Fibroblast of villous mesenchyme (primary cell): ENCODE measurements around the gene PACSIN2. TPM values are rescaled to one million over a fixed set of nuclear protein-coding genes. Genes with fewer than 3 reads are reported as not detected.

Source experiments
- DNase-seq: peaks from one replicate; pipeline ENCODE4 v3.0.0-alpha.2; 2010; ENCODE audit warnings: low read depth
- H3K4me3 ChIP-seq: 2 replicates; pipeline ENCODE4 v1.5.1; 2011; ENCODE audit warnings: low read depth, mild to moderate bottlenecking, low read length
- total RNA-seq: library from RNA; depleted of rRNA; stranded (reverse); fragments of >200 nt; gene quantifications from 2 replicates; pipeline ENCODE4 v1.2.3, GENCODE V29; 2012
- TF ChIP-seq, protein P1 (sequence below): IDR thresholded peaks from 2 replicates; pipeline ENCODE4 v1.5.1; 2012; ENCODE audit warnings: low read depth, mild to moderate bottlenecking, low read length; ENCODE audit not compliant: insufficient read depth

The PACSIN2 gene
- total RNA-seq, 1 donor = 53.1 TPM

DNA sequence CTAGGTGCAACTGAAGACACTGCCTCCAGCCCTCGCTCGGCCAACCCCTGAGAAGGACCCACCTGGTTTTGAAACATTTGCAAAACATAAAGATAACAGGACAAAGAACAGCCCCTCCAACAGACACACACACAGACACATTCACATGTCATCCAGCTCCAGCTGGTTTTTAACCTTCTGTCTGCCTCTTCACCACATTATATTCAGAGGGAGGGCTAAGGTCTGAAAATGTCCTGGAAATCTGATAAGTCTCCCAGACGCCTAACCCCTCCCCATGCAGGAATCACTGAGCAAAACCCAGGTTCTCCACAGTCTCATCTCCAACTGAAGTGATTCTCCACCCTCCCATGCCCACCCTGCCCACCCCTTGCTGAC lies 29.4 kb downstream of the PACSIN2 start:
- TF ChIP-seq, protein P1, sequence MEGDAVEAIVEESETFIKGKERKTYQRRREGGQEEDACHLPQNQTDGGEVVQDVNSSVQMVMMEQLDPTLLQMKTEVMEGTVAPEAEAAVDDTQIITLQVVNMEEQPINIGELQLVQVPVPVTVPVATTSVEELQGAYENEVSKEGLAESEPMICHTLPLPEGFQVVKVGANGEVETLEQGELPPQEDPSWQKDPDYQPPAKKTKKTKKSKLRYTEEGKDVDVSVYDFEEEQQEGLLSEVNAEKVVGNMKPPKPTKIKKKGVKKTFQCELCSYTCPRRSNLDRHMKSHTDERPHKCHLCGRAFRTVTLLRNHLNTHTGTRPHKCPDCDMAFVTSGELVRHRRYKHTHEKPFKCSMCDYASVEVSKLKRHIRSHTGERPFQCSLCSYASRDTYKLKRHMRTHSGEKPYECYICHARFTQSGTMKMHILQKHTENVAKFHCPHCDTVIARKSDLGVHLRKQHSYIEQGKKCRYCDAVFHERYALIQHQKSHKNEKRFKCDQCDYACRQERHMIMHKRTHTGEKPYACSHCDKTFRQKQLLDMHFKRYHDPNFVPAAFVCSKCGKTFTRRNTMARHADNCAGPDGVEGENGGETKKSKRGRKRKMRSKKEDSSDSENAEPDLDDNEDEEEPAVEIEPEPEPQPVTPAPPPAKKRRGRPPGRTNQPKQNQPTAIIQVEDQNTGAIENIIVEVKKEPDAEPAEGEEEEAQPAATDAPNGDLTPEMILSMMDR = no peak
- H3K4me3 ChIP-seq = no peak overlapping the region
- DNase-seq = peak; percentile 65

DNA sequence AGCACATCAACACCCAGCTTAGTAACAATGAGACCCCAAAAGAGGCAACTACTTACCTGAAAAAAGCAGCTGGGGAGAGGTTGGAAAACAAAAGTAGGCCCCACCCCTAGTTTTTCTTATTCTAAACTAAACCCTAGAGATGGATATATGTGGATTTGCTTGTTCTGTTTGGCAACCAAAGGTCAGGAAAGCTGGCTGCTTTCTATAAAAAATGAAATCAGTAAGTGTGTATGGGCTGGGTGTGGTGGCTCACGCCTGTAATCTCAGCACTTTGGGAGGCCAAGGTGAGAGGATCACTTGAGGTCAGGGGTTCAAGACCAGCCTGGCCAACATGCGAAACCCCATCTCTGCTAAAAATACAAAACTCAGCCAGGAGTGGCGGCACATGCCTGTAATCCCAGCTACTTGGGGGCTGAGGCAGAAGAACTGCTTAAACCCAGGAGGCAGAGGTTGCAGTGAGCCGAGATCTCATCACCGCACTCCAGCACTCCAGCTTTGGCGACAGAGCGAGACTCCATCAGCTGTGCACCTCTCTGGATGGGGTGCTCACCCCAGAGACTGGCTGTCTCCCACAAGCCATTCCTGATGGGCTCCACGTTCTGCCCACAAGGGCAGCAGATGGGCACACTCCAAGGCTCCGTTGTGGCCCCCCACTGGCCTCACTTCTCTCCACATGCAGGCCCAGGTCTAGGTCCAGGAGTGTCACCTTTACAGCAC lies 30.0 kb downstream of the PACSIN2 start:
- TF ChIP-seq, protein P1 = no peak
- DNase-seq = no peak
- no peak overlapping the region for H3K4me3 ChIP-seq

DNA sequence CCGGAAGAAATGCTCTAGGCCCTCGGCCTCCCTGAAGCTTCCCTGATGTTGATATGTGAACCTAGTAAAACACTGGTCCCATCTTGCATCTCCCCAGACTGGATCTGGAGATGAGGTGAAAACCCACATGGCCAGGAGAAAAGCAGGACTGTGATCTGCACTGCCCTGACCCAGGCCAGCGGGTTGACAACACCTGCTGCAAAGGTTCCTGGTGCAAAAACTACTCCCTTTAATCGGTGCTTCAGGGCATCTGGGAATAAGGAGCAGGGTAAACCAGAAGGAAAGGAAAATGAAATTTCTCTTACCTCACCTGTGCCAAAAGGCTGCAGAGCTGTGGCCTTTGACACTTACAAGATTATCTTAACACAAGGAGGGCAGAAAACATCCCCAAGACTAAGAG lies 30.6 kb downstream of the PACSIN2 start:
- no peak for DNase-seq
- no peak overlapping the region for H3K4me3 ChIP-seq
- TF ChIP-seq, protein P1 = no peak

DNA sequence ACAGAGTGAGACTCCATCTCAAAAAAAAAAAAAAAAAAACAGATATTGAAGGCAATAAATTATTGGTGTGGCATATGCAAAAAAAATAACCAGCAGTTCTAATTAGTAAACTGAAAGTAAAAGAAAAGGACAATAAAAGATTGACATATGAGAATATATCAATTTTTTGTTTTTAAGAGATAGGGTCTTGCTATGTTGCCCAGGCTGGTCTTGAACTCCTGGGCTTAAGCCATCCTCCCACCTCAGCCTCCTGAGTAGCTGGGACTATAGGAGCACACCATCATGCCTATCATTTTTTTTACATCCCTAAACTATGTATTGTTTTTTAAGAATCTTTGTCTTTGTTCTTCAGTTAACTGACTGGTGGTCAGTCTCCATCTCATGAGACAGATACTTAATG lies 31.5 kb downstream of the PACSIN2 start:
- no peak overlapping the region for H3K4me3 ChIP-seq
- TF ChIP-seq, protein P1 = no peak
- DNase-seq = no peak

GRCh38 chr22:42979606-42980005 lies 35.3 kb downstream of the PACSIN2 start:
- H3K4me3 ChIP-seq = no peak overlapping the region
- TF ChIP-seq, protein P1 = no peak
- DNase-seq = no peak

DNA sequence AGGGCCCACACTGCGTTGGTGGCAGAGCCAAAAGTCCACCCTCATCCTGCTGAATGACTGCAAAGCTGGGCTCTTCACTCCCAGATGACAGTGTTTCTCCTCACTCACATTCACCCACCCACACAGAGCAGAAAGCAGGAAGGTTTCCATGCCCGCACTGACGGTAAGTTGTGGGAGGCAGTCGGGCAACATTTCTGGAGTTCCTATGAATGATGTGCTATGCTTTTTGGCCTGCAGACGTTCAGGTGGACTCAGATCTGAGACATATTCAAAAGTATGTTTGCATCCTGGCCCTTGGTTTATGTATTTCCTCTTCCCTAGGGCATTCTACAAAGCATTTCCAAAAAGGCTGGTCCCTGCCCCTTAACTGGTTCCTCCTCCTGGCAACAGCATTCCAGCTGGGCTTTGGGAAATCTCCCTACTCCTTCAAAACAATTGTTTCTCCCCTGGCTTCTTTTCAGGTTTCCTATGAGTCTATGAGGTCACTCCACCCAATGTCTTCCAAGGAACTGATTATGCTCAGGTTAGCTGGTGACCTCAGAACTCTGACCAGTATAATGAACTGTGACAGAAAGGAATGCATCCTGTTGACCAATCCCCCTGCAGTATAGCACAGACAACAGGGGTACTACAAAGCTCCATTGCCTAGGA lies 36.4 kb downstream of the PACSIN2 start:
- TF ChIP-seq, protein P1 = no peak

More for the DNA sequence above, 36.4 kb downstream of the PACSIN2 start:
- H3K4me3 ChIP-seq = no peak overlapping the region
- DNase-seq = no peak
